ENCODE measurements around the gene TRIOBP.
A peak's percentile ranks its signal among the peaks of the same experiment; 100 is the strongest.

The TRIOBP gene

DNA sequence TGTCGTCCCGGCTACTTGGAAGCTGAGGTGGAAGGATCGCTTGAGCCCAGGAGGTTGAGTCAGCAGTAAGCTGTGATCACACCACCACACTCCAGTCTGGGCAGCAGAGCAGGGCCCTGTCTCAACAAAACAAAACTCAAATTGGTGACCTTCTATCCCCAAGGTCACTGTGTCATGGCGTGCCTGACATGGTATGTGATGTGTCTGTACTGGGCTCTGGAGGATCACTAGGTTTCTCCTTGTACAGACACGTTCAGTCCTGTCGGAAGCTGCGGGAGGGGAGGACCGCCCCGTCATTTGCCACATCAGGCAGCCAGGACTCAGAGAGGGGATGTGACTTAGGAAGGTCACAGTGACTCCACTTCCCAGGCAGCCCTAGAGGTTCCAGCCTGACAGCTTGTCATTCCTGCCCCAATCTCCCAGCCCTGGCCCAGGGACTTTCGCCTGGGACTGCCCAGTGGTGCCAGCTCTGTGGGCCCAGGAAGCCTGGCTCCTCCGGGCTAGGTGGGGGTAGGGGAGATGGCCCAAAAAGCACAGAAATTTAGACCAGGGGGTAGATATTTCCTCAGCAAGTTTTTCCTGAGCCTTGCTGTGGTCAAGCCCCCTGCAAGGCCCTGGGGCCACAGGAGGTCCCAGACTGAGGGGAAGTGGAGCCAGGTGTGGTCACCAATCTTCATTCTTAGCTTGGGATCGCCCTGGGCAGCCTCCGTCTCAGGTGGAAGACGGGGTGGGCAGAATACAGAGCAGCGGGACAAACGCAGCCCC lies 53.2 kb downstream of the TRIOBP start:
- DNase-seq (ENCODE audit: low spot score), result peak; percentile 58
- POLR2A ChIA-PET (ENCODE audit: low non-redundant PET), result interaction anchor here (0.6 to 1.0 kb wide), 3 partner anchors 31 to 878 kb away, joined by 3 to 6 read pairs (median 5); no protein-coding TSS in a partner anchor
- CTCF ChIA-PET, result interaction anchor here (0.7 kb wide), 1 partner anchor 32 kb away, joined by 3 read pairs; no protein-coding TSS in a partner anchor
- TF ChIP-seq, protein P1, sequence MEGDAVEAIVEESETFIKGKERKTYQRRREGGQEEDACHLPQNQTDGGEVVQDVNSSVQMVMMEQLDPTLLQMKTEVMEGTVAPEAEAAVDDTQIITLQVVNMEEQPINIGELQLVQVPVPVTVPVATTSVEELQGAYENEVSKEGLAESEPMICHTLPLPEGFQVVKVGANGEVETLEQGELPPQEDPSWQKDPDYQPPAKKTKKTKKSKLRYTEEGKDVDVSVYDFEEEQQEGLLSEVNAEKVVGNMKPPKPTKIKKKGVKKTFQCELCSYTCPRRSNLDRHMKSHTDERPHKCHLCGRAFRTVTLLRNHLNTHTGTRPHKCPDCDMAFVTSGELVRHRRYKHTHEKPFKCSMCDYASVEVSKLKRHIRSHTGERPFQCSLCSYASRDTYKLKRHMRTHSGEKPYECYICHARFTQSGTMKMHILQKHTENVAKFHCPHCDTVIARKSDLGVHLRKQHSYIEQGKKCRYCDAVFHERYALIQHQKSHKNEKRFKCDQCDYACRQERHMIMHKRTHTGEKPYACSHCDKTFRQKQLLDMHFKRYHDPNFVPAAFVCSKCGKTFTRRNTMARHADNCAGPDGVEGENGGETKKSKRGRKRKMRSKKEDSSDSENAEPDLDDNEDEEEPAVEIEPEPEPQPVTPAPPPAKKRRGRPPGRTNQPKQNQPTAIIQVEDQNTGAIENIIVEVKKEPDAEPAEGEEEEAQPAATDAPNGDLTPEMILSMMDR (conservative IDR thresholded peaks at IDR 0.05; ENCODE audit: low read depth), result no peak
- peak overlapping the region; percentile 95 for H3K27ac ChIP-seq

DNA sequence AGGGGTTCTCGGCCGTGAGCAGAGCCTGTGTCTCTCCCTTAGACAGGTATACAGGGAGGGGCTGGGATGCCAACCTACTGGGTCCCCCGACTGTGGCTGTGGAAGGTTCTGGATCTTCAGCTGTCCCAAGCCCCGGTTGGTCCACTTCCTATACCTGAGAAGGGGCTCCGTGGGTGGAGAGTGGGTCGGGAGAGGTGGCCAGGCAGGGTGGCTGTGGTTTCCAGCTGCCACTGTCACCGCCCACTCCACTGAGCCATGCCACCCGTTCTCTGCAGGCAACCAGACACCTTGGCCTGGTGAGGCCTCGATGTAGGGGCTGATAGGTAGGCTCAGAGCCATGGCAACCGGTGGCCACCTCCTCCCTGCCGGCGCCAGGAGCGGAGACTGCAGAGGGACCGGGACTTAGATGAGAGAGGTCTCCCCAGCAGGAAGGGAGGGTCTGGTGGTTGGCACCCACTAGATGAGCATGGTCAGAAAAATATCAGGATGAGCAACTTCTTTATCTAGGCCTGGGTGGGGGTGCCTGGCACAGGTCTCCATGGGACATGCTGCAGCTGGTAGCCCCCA lies 53.8 kb downstream of the TRIOBP start:
- TF ChIP-seq, protein P1 (conservative IDR thresholded peaks at IDR 0.05; ENCODE audit: low read depth), result no peak
- peak overlapping the region; percentile 95 for H3K27ac ChIP-seq
- CTCF ChIA-PET, result interaction anchor here (0.7 kb wide), 1 partner anchor 31 kb away, joined by 3 read pairs; no protein-coding TSS in a partner anchor
- no peak for DNase-seq (ENCODE audit: low spot score)
- POLR2A ChIA-PET (ENCODE audit: low non-redundant PET), result interaction anchor here (0.6 to 1.0 kb wide), 2 partner anchors 30 to 877 kb away, joined by 3 to 5 read pairs; no protein-coding TSS in a partner anchor

DNA sequence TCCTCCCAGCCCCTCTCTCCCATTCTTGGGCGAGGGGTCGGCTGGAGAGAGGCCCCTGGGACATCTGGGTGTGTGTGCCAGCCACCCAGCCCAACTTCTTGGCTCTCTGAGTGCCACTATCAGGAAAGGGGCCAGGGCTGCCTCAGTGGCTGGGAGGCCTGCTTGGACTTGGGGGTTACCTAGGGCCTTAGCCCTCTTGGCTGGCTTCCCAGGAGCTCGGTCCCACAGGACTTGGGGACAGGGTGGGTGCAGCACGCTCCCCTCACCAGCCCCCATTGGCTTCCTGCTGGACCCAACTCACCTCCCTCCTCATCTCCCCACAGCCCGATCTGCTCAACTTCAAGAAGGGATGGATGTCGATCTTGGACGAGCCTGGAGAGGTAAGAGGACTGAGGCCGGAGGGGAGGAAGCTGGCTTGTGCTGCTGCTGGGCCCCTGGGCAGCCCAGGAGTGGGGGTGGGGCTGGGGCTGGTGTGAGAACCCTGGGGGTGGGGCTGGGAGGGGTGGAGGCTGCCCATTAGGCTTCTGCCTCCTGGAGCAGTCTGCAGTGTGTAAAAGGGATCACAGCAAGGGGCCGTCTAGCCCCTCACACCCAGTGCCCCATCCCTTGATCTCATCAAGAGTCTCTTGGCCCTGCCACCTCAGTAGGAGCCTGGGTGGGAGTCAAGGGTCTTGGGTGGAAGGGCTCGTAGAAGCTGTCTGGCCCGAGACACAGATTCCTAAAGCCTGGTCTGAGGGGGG lies 54.8 kb downstream of the TRIOBP start:
- POLR2A ChIA-PET (ENCODE audit: low non-redundant PET), result no interaction called here
- TF ChIP-seq, protein P1 (conservative IDR thresholded peaks at IDR 0.05; ENCODE audit: low read depth), result no peak
- CTCF ChIA-PET, result interaction anchor here (0.5 kb wide), 1 partner anchor 18 kb away, joined by 3 read pairs; no protein-coding TSS in a partner anchor
- DNase-seq (ENCODE audit: low spot score), result no peak
- H3K27ac ChIP-seq, result peak overlapping the region; percentile 95

DNA sequence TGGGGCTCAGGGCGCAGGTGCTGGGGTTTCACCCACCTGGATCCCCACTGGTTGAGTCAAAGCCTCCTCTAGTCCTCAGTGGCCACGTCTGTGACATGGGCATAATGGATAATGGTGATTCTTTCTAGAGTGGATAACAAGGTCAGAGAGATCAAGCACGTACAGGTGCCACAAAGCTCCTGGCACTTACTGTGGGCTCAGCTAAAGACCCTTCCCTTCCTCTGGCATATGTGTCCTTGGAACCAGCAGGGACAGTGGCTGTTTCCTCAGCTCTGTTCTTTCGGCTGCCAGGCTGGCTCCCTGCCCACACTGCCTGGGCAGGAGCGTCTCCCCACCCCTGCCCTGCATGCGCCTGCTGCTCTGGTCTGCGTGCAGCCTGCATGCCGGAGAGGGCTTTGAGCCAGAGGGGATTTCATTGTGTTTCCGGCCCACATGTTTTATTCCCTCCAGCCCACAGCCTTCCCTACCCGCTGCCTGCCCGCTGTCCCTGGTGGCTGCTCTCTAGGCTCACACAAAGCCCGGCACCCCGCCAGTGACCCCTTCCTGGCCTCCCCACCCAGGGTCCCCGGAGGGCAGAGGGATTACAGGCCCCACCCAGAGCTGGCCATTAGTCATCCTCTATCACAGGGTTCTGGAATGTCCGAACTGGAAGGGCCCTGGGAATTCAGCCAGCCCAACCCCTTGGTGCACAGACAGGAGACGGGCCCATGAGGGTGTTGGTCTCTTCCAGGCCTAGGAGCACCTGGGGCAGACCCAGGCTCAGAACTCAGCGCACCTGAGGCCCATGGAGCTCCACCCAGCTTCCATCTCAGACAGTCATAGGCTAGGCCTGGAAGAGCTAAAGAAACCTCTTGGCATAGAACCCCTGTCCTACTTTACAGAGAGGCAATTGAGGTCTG lies 55.6 kb downstream of the TRIOBP start:
- DNase-seq (ENCODE audit: low spot score), result peak; percentile 82
- POLR2A ChIA-PET (ENCODE audit: low non-redundant PET), result interaction anchor here (0.6 to 0.8 kb wide), 2 partner anchors 10 to 16 kb away, joined by 3 to 7 read pairs; no protein-coding TSS in a partner anchor
- CTCF ChIA-PET, result interaction anchor here (0.5 to 0.7 kb wide), 3 partner anchors 17 to 115 kb away, joined by 3 read pairs; no protein-coding TSS in a partner anchor
- peak overlapping the region; percentile 95 for H3K27ac ChIP-seq
- TF ChIP-seq, protein P1 (conservative IDR thresholded peaks at IDR 0.05; ENCODE audit: low read depth), result no peak

DNA sequence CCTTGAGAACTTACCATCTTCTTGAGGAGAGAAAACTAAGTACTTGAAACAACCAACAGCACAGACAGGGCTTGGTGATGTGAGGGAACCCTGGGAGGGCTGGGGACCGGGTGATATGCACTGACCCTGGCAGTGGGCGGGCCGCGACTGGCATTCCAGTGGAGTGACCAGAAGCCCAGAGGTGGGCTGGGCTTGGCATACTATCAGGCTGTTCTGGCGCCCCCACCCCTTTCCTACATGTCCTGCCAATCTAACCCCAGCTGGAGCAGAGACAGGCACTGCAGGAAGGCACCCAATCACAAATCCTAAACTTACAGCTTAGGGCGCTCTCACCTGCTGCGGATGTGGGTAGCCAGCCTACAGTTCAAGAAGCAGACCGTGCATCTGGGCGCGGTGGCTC lies 56.9 kb downstream of the TRIOBP start:
- peak overlapping the region; percentile 95 for H3K27ac ChIP-seq
- DNase-seq (ENCODE audit: low spot score), result no peak
- ChIA-PET POLR2A (ENCODE audit: low non-redundant PET) (no interaction called here), CTCF (no interaction called here)
- TF ChIP-seq, protein P1 (conservative IDR thresholded peaks at IDR 0.05; ENCODE audit: low read depth), result no peak
